GM12878 (cell line): ENCODE data around the gene SAMHD1. TPM values are rescaled to one million over a fixed set of nuclear protein-coding genes. Genes with fewer than 3 reads are reported as not detected.

Experiments used
- ATAC-seq: fragments of 200-7000 bp; cut with Tn5 transposase; 3 replicates; pipeline ENCODE4 v1.9.1; 2020; ENCODE audit warnings: mild to moderate bottlenecking, moderate library complexity
- BruUV-seq: library from RNA; stranded (reverse); fragments of 400-500 nt; replicated peaks from 2 replicates; lab custom pipeline; 2021; lab: Mats Ljungman, UMichigan
- CTCF ChIA-PET: fragments of 300-600 bp; sonication (Branson Sonifier 250); formaldehyde crosslinking; extraction: SDS; loops from one replicate; lab custom pipeline; 2021; ENCODE audit warnings: inconsistent platforms; lab: Yijun Ruan, JAX
- POLR2A ChIA-PET: fragments of 350-600 bp; formaldehyde crosslinking; extraction: SDS; loops from one replicate; lab custom pipeline; 2021; ENCODE audit warnings: inconsistent platforms; lab: Charles Lee
- RAD21 ChIA-PET: fragments of 300-600 bp; sonication (Branson Sonifier 250); formaldehyde crosslinking; loops from one replicate; lab custom pipeline; 2023; ENCODE audit warnings: antibody characterized with exemption; ENCODE audit not compliant: unreplicated experiment; lab: Charles Lee
- SMC1A ChIA-PET: fragments of 300-600 bp; sonication (Branson Sonifier 250); formaldehyde crosslinking; loops from one replicate; lab custom pipeline; 2023; ENCODE audit not compliant: unreplicated experiment, uncharacterized antibody; lab: Charles Lee
- DNase-seq: peaks from one replicate; pipeline ENCODE4 v3.0.0-alpha.2; 2011; ENCODE audit warnings: low read depth, low spot score
- FAIRE-seq: peaks from 3 replicates; lab custom pipeline; 2011; peaks lifted over from hg19 to GRCh38; lab: Jason Lieb, UNC
- H2AFZ ChIP-seq: 2 replicates; pipeline ENCODE4 v1.6.0; 2011; ENCODE audit warnings: low read depth, low read length, control low read depth; ENCODE audit not compliant: control insufficient read depth
- H3K27ac ChIP-seq: 2 replicates; pipeline ENCODE4 v1.5.1; 2011; ENCODE audit warnings: control low read depth; ENCODE audit not compliant: control insufficient read depth, insufficient read depth
- H3K27me3 ChIP-seq, 2 experiments: replicated peaks in 1 of 2; 2 replicates each; pipeline versions ENCODE4 v1.6.0 to v1.6.1; 2011; ENCODE audit warnings: low read length in 1 of 2; ENCODE audit not compliant: control insufficient read depth in 2 of 2, insufficient read depth in 2 of 2
- H3K36me3 ChIP-seq, 2 experiments: 2 replicates each; pipeline ENCODE4 v1.5.1; 2011; ENCODE audit warnings: low read length in 1 of 2; ENCODE audit not compliant: control insufficient read depth in 2 of 2, insufficient read depth in 2 of 2
- H3K4me1 ChIP-seq: 2 replicates; pipeline ENCODE4 v1.6.1; 2011; ENCODE audit warnings: mild to moderate bottlenecking, low read length, moderate library complexity, mixed read lengths; ENCODE audit not compliant: control insufficient read depth, insufficient read depth
- H3K4me2 ChIP-seq: 2 replicates; pipeline ENCODE4 v1.6.0; 2011; ENCODE audit warnings: control low read depth; ENCODE audit not compliant: control insufficient read depth, insufficient read depth
- H3K4me3 ChIP-seq: fragments of 200-600 bp; sonication (generic); 2 replicates; pipeline ENCODE4 v1.5.1; 2016
- H3K79me2 ChIP-seq: 2 replicates; pipeline ENCODE4 v1.6.0; 2011; ENCODE audit warnings: low read length; ENCODE audit not compliant: control insufficient read depth, insufficient read depth
- H3K9ac ChIP-seq: 2 replicates; pipeline ENCODE4 v1.8.0; 2011; ENCODE audit warnings: low read length, control low read depth, mixed read lengths; ENCODE audit not compliant: control insufficient read depth, insufficient read depth
- H3K9me3 ChIP-seq: replicated peaks from 3 replicates; pipeline ENCODE4 v1.5.1; 2011; ENCODE audit warnings: mild to moderate bottlenecking, low read length; ENCODE audit not compliant: control insufficient read depth, insufficient read depth
- H4K20me1 ChIP-seq: 2 replicates; pipeline ENCODE4 v1.6.0; 2011; ENCODE audit not compliant: control insufficient read depth, insufficient read depth
- ASH2L ChIP-seq: fragments of 300-600, 200-600 bp; sonication (generic); IDR thresholded peaks from 2 replicates; pipeline ENCODE4 v1.6.1; 2017; ENCODE audit warnings: low read depth, mild to moderate bottlenecking, borderline replicate concordance
- ETV6 ChIP-seq, 2 experiments: fragments of 450-650 bp in 1 of 2; IDR thresholded peaks in 1 of 2; conservative IDR thresholded peaks in 1 of 2; 2 replicates each; pipeline ENCODE4 v1.6.1; 2014; ENCODE audit warnings: antibody characterized with exemption in 1 of 2, borderline replicate concordance in 1 of 2, low read depth in 1 of 2, mild to moderate bottlenecking in 1 of 2, moderate library complexity in 1 of 2
- HDAC6 ChIP-seq: fragments of 200-600 bp; sonication (generic); IDR thresholded peaks from one replicate; pipeline ENCODE4 v1.8.0; 2017; ENCODE audit warnings: antibody characterized with exemption; ENCODE audit not compliant: unreplicated experiment
- JUND ChIP-seq: IDR thresholded peaks from 2 replicates; pipeline ENCODE4 v1.6.1; 2012; ENCODE audit warnings: low read depth, mild to moderate bottlenecking, low read length, improper control_type of control experiment, moderate library complexity
- NFIC ChIP-seq: IDR thresholded peaks from 2 replicates; pipeline ENCODE4 v1.6.1; 2012; ENCODE audit warnings: low read depth, mild to moderate bottlenecking, inconsistent platforms, low read length, moderate library complexity
- RAD51 ChIP-seq: fragments of 450-650 bp; IDR thresholded peaks from 2 replicates; pipeline ENCODE4 v1.6.1; 2016; ENCODE audit warnings: moderate library complexity, mild to moderate bottlenecking, inconsistent platforms
- RFX5 ChIP-seq: IDR thresholded peaks from 2 replicates; pipeline ENCODE4 v1.6.1; 2011; ENCODE audit warnings: low read depth, low read length, improper control_type of control experiment
- SIN3A ChIP-seq: IDR thresholded peaks from 2 replicates; pipeline ENCODE4 v1.6.1; 2012; ENCODE audit warnings: low read depth, low read length, improper control_type of control experiment
- SMC3 ChIP-seq: IDR thresholded peaks from 2 replicates; pipeline ENCODE4 v1.6.1; 2011; ENCODE audit warnings: low read length, improper control_type of control experiment, borderline replicate concordance
- WRNIP1 ChIP-seq: IDR thresholded peaks from 2 replicates; pipeline ENCODE4 v1.6.1; 2011; ENCODE audit warnings: low read depth, low read length, improper control_type of control experiment, borderline replicate concordance
- ZNF622 ChIP-seq: fragments of 450-650 bp; IDR thresholded peaks from 2 replicates; pipeline ENCODE4 v1.6.1; 2017; ENCODE audit warnings: mild to moderate bottlenecking, inconsistent platforms
- WGBS: methylation state at CpG from one replicate; pipeline ENCODE4 v1.1.6; 2016; ENCODE audit warnings: low lambda C conversion rate; ENCODE audit not compliant: insufficient replicate concordance, insufficient coverage; ENCODE audit errors: missing lambda C conversion rate; 5-methylcytosine and 5-hydroxymethylcytosine counted together
- in situ Hi-C: fragments of 300-500 bp; cut with MboI; formaldehyde crosslinking; loops from 9 replicates; pipeline ENCODE4 v1.14.3; 2018; ENCODE audit warnings: mixed read lengths
- intact Hi-C: fragments of 100-400 bp; cut with micrococcal nuclease; formaldehyde crosslinking; loops from one replicate; pipeline ENCODE4 v1.14.2; 2022; ENCODE audit not compliant: unreplicated experiment
- polyA plus RNA-seq, 11 experiments: library from polyadenylated mRNA; depleted of rRNA in 4 of 11; unstranded in 6 of 11; stranded (reverse) in 5 of 11; fragments of >200 nt; fragmentation: Nextera tagmentation in 4 of 11; fragmentation: Illumina TruSeq in 1 of 11; extraction: Ambion mirVana in 4 of 11; extraction: Trizol in 1 of 11; gene quantifications; 1 replicate in 1 of 11; 2 replicates in 10 of 11; pipeline versions ENCODE4 v1.2.1 to v1.2.3, GENCODE V29; 2011 to 2016; ENCODE audit warnings: inconsistent platforms in 2 of 11, missing spikeins in 2 of 11, low read depth in 1 of 11
- total RNA-seq, 4 experiments: library from RNA; depleted of rRNA in 3 of 4; stranded (reverse); fragments of >200 nt in 3 of 4; fragmentation: Illumina TruSeq in 1 of 4; extraction: Trizol in 1 of 4; gene quantifications; 2 replicates each; pipeline versions ENCODE4 v1.2.1 to v1.2.3, GENCODE V29; 2013 to 2021
- TF ChIP-seq, protein P1 (sequence below): IDR thresholded peaks from 2 replicates; pipeline ENCODE4 v1.6.1; 2012; ENCODE audit warnings: low read depth, low read length, improper control_type of control experiment
- TF ChIP-seq, protein P2 (sequence below): fragments of 450-650 bp; IDR thresholded peaks from 2 replicates; pipeline ENCODE4 v1.6.1; 2018; ENCODE audit warnings: borderline replicate concordance, mild to moderate bottlenecking; ENCODE audit not compliant: partially characterized antibody

Gene SAMHD1
- total and polyA plus RNA-seq, 10 of the 15 experiments (the other 5 are each of a cell fraction or from before 2014, with no cell fraction given), result 20.5 to 47.9 (median 38.8) TPM

- Histone ChIP-seq H3K4me2 (no peak overlapping the region), H3K4me3 (no peak overlapping the region), H3K27me3 (no peaks in the 10 kb centered on the region), H3K36me3 (no peaks in the 10 kb centered on the region), H3K79me2 (no peaks in the 10 kb centered on the region), H2AFZ (no peak overlapping the region), H3K27ac (no peak overlapping the region), H3K9ac (no peak overlapping the region), H4K20me1 (no peaks in the 10 kb centered on the region), H3K9me3 (no peaks in the 10 kb centered on the region)
- ChIA-PET RAD21 (interaction anchor here (0.8 to 4.9 kb wide), 6 partner anchors 8 to 37 kb away, joined by 3 to 32 read pairs (median 6); a partner anchor contains a TSS), CTCF (interaction anchor here (0.5 to 6.7 kb wide), 6 partner anchors 8 to 65 kb away, joined by 3 to 54 read pairs (median 16); no protein-coding TSS in a partner anchor), POLR2A (interaction anchor here (1.3 to 3.2 kb wide), 5 partner anchors 9 to 37 kb away, joined by 4 to 20 read pairs (median 4); no protein-coding TSS in a partner anchor)
- intact Hi-C loops, result no loop called here
- DNase-seq (no peak), ATAC-seq (no peak), FAIRE-seq (no peak)
- no TSS peak for BruUV-seq
- in situ Hi-C loops, result no loop called here
- WGBS, result 90% methylated on average over 5 of the region's 5 CpGs
- TF ChIP-seq, protein P1, sequence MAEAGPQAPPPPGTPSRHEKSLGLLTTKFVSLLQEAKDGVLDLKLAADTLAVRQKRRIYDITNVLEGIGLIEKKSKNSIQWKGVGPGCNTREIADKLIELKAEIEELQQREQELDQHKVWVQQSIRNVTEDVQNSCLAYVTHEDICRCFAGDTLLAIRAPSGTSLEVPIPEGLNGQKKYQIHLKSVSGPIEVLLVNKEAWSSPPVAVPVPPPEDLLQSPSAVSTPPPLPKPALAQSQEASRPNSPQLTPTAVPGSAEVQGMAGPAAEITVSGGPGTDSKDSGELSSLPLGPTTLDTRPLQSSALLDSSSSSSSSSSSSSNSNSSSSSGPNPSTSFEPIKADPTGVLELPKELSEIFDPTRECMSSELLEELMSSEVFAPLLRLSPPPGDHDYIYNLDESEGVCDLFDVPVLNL, result no peak
- no peak for TF ChIP-seq JUND
- TF ChIP-seq NFIC, result no peak
- TF ChIP-seq HDAC6, result no peak
- no peak for TF ChIP-seq SIN3A
- no peak for TF ChIP-seq ASH2L
- no peak for TF ChIP-seq ZNF622
- TF ChIP-seq ETV6 (conservative IDR thresholded peaks at IDR 0.05 in 1 of 2, IDR thresholded peaks at IDR 0.05 in 1 of 2; ENCODE audit: borderline replicate concordance in 1 of 2, low read depth in 1 of 2), result no peak
- no peak for TF ChIP-seq WRNIP1
- no peak for TF ChIP-seq RFX5
- TF ChIP-seq RAD51, result no peak
- TF ChIP-seq, protein P2, sequence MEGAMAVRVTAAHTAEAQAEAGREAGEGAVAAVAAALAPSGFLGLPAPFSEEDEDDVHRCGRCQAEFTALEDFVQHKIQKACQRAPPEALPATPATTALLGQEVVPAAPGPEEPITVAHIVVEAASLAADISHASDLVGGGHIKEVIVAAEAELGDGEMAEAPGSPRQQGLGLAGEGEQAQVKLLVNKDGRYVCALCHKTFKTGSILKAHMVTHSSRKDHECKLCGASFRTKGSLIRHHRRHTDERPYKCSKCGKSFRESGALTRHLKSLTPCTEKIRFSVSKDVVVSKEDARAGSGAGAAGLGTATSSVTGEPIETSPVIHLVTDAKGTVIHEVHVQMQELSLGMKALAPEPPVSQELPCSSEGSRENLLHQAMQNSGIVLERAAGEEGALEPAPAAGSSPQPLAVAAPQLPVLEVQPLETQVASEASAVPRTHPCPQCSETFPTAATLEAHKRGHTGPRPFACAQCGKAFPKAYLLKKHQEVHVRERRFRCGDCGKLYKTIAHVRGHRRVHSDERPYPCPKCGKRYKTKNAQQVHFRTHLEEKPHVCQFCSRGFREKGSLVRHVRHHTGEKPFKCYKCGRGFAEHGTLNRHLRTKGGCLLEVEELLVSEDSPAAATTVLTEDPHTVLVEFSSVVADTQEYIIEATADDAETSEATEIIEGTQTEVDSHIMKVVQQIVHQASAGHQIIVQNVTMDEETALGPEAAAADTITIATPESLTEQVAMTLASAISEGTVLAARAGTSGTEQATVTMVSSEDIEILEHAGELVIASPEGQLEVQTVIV, result no peak
- TF ChIP-seq SMC3, result no peak
- TF ChIP-seq, all 136 proteins: peak for 0
- SMC1A ChIA-PET, result interaction anchor here (0.9 to 2.2 kb wide), 7 partner anchors 9 to 107 kb away, joined by 4 to 10 read pairs (median 5); no protein-coding TSS in a partner anchor
- peaks cover 37% of the 10 kb centered on the region for H3K4me1 ChIP-seq
These were observed 78.7 kb downstream of the SAMHD1 start for GRCh38 chr20:36872852-36873251.
